GM12891 (cell line): ENCODE results near the gene GPHA2.

Experiments
- DNase-seq: peaks from one replicate; pipeline ENCODE4 v3.0.0; 2011; ENCODE audit warnings: low spot score; ENCODE audit not compliant: insufficient read length
- FAIRE-seq: peaks from 2 replicates; lab custom pipeline; 2011; peaks lifted over from hg19 to GRCh38; lab: Jason Lieb, UNC
- PAX5 ChIP-seq: IDR thresholded peaks from 2 replicates; pipeline ENCODE4 v1.6.1; 2011; ENCODE audit warnings: low read length, moderate library complexity, mild to moderate bottlenecking; ENCODE audit not compliant: insufficient read depth, severe bottlenecking
- POLR2A ChIP-seq: IDR thresholded peaks from 2 replicates; pipeline ENCODE4 v1.6.1; 2011; ENCODE audit warnings: low read depth, low read length, control low read depth
- POLR2AphosphoS5 ChIP-seq: IDR thresholded peaks from 2 replicates; pipeline ENCODE4 v1.6.1; 2011; ENCODE audit warnings: low read depth, low read length, control low read depth
- POU2F2 ChIP-seq: IDR thresholded peaks from 2 replicates; pipeline ENCODE4 v1.6.1; 2011; ENCODE audit warnings: low read depth, mild to moderate bottlenecking, control low read depth, low read length, moderate library complexity
- SPI1 ChIP-seq: IDR thresholded peaks from 2 replicates; pipeline ENCODE4 v1.6.1; 2011; ENCODE audit warnings: low read depth, low read length, control low read depth
- TAF1 ChIP-seq: IDR thresholded peaks from 2 replicates; pipeline ENCODE4 v1.6.1; 2011; ENCODE audit warnings: low read depth, low read length, control low read depth

The GPHA2 gene

DNA sequence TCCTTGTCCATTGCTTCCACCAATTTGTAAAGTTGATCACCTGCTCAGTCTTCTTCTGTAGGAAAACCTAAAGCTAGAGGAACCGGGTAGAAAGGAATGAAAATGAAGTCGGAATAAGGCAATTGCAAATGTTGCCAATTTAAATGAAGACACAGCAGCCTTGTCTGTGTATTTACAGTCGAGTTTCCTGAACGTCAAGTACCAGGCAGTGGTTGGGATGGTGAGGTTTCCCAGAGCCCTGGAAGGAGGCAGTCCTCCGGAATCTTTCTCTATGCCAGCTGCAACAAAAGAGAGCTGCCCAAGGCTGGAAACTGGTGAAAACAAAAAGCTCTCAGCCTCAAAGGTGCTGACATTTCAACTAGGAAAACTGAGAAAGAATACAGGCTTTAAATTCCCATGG, 18.5 kb upstream of the GPHA2 start:
- no peak for FAIRE-seq
- DNase-seq, result no peak
- TF ChIP-seq SPI1 (no peak), POLR2AphosphoS5 (no peak), TAF1 (no peak), POLR2A (no peak), POU2F2 (no peak), PAX5 (no peak)

GRCh38 chr11:64951529-64951928, 15.8 kb upstream of the GPHA2 start:
- TF ChIP-seq POLR2A, result no peak
- TF ChIP-seq POU2F2, result no peak
- TF ChIP-seq PAX5, result no peak
- TF ChIP-seq TAF1, result no peak
- TF ChIP-seq POLR2AphosphoS5, result no peak
- TF ChIP-seq SPI1, result no peak
- no peak for FAIRE-seq

GRCh38 chr11:64947208-64947814, 11.6 kb upstream of the GPHA2 start:
- FAIRE-seq, result no peak
- no peak for TF ChIP-seq TAF1
- DNase-seq, result no peak

More at GRCh38 chr11:64951529-64951928, 15.8 kb upstream of the GPHA2 start:
- no peak for DNase-seq

- FAIRE-seq (no peak), DNase-seq (no peak)
- no peak for TF ChIP-seq TAF1
- no peak for TF ChIP-seq POU2F2
- no peak for TF ChIP-seq POLR2A
- no peak for TF ChIP-seq POLR2AphosphoS5
- TF ChIP-seq PAX5, result no peak
- TF ChIP-seq SPI1, result no peak
These were observed 846 bp upstream of the GPHA2 start for GRCh38 chr11:64936539-64936938.

DNA sequence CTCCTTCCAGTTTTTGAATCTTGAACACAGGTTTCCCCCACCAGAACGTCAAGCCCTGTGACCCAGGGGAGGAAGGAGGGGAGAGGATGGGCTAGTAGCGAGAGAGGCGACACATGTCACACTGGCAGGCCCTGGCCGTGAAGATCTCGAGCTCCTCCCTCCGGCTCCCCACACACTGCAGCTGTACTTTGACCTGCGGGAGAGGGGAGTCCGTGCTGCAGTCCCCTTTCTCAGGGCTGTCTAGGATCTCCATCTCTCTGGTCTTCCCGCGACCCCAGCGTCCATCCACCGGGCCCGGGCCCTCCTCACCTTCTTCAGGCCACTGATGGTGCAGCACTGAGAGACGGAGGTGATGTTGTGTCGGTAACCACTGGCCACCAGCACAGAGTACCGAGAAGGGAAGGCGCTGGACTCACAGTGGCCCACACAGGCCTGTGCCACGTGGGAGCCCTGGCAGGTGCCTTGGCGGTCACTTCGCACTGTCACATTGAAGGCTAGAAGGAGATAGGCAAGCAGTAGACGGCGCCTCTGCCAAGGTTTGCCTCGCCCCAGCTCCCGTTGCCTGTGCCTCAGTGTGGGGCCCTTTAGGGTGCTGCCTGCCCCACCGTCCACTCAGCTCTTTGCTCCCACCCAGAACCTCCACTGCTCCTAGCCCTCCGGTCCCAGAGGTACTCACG, 873 bp downstream of the GPHA2 start:
- DNase-seq, result no peak
- FAIRE-seq, result no peak
- TF ChIP-seq TAF1, result no peak

- FAIRE-seq, result no peak
- no peak for TF ChIP-seq SPI1
- no peak for TF ChIP-seq POLR2AphosphoS5
- DNase-seq, result no peak
These were observed 1.6 kb downstream of the GPHA2 start for GRCh38 chr11:64933935-64934681.

GRCh38 chr11:64933213-64933934, 2.3 kb downstream of the GPHA2 start:
- DNase-seq, result no peak
- no peak for FAIRE-seq
- no peak for TF ChIP-seq POU2F2
- no peak for TF ChIP-seq PAX5
- TF ChIP-seq POLR2A, result no peak
- TF ChIP-seq SPI1, result no peak
- TF ChIP-seq TAF1, result no peak
- TF ChIP-seq POLR2AphosphoS5, result no peak

- FAIRE-seq (no peak), DNase-seq (no peak)
These were observed 3.4 kb downstream of the GPHA2 start for GRCh38 chr11:64932324-64932723.

DNA sequence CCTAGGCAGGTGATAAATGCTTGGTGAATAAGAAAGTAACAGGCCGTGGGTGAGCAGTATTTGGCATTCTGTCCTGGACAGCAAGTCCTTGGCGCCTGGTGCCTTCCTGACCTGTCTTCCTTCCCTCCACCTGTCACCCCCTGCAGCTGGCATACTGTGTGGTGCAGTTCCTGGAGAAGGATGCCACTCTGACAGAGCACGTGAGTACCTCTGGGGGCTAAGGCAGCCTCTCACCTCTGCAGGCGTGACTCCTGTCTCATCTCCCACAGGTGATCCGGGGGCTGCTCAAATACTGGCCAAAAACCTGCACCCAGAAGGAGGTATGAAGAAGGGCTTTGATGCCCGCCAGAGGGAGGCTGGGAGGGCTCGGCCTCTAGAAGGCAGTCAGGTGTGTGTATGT, 4.4 kb downstream of the GPHA2 start:
- no peak for TF ChIP-seq POU2F2
- no peak for DNase-seq
- FAIRE-seq, result no peak

More at GRCh38 chr11:64932324-64932723, 3.4 kb downstream of the GPHA2 start:
- TF ChIP-seq POU2F2 (no peak), PAX5 (no peak), SPI1 (no peak), POLR2A (no peak), TAF1 (no peak), POLR2AphosphoS5 (no peak)

- FAIRE-seq, result no peak
- no peak for DNase-seq
- no peak for TF ChIP-seq PAX5
- no peak for TF ChIP-seq POLR2AphosphoS5
- no peak for TF ChIP-seq TAF1
These were observed 5.4 kb downstream of the GPHA2 start for GRCh38 chr11:64930340-64930739.
